Heart left ventricle (tissue), 13 donors: ENCODE measurements around the gene RIMS4.

ENCODE experiments used
- CTCF ChIP-seq, 12 donors: fragments of 200-600 bp; sonication (generic) in 4 of 12; IDR thresholded peaks; one replicate each; pipeline versions ENCODE4 v1.5.0 to v1.8.0; 2018 to 2022; ENCODE audit warnings: antibody characterized with exemption in 12 of 12, mild to moderate bottlenecking in 5 of 12
- POLR2A ChIP-seq, 2 donors: fragments of 450-650 bp; IDR thresholded peaks; one replicate each; pipeline ENCODE4 v1.6.1; 2017; ENCODE audit warnings: antibody characterized with exemption in 2 of 2, mild to moderate bottlenecking in 2 of 2, moderate library complexity in 2 of 2
- donor health status: ischemic (EF 13 %, LVEDD 7.1; RV severe dilation, severe dysfunction).
- donor health status: DM: no; HTN: yes; CAD: no.
- donor health status: DM: no; HTN: no; CAD: no.
- donor health status: ischemic (EF 25% LVEDD 6.9; RV normal size, moderate dysfunction).
- donor health status: ischemic (EF 25% LVEDD 5.7; RV mildly dilated, moderate dysfunction).
- donor health status: ischemic (EF 35%, LVEDD 5.7; RV mildly dilated, moderate dysfunction).
- donor health status: nonischemic (EF 11% LVEDD 7.7; RV severe dilation, severe dysfunction).
- donor health status: DM: yes; HTN: yes; CAD: no.
- donor health status: PGD.
- donor health status: ischemic (EF 29% LVEDD 5.4; RV normal size, mild dysfunction).
- donor health status: nonischemic (EF 23%, LVEDD 6.1; RV moderate dilation, normal function).

- TF ChIP-seq POLR2A (IDR thresholded peaks at IDR 0.05) (no peak), CTCF (IDR thresholded peaks at IDR 0.05) (no peak)
Observed at GRCh38 chr20:44756011-44756688, 54.2 kb downstream of the RIMS4 start.
